Right lobe of liver (tissue), 6 donors: ENCODE results near the gene RTTN. TPM values are rescaled to one million over a fixed set of nuclear protein-coding genes. Genes with fewer than 3 reads are reported as not detected.

ENCODE experiments used
- ATAC-seq, 4 donors: fragments of 200-7000 bp; cut with Tn5 transposase; one replicate each; pipeline ENCODE4 v1.9.1; 2020; ENCODE audit warnings: mild to moderate bottlenecking in 4 of 4, moderate library complexity in 4 of 4
- DNase-seq, 3 donors: peaks; one replicate each; pipeline ENCODE4 v3.0.0-alpha.2; 2020
- H3K27ac ChIP-seq, 3 donors: fragments of 200-600 bp; one replicate each; pipeline ENCODE4 v1.8.0; 2022
- H3K27me3 ChIP-seq, 2 donors: fragments of 200-600 bp; one replicate each; pipeline ENCODE4 v1.8.0; 2022
- H3K36me3 ChIP-seq, 4 donors: fragments of 200-600 bp; sonication (generic) in 1 of 4; one replicate each; pipeline versions ENCODE4 v1.5.1 to v1.8.0; 2017 to 2022; ENCODE audit warnings: control low read depth in 1 of 4
- H3K4me1 ChIP-seq, 4 donors: fragments of 200-600 bp; sonication (generic) in 1 of 4; one replicate each; pipeline versions ENCODE4 v1.5.1 to v1.8.0; 2017 to 2022; ENCODE audit warnings: control low read depth in 1 of 4
- H3K4me3 ChIP-seq, 3 donors: fragments of 200-600 bp; one replicate each; pipeline ENCODE4 v1.8.0; 2022
- H3K9me3 ChIP-seq, 4 donors: fragments of 200-600 bp; sonication (generic) in 1 of 4; one replicate each; pipeline versions ENCODE4 v1.5.1 to v1.8.0; 2017 to 2022; ENCODE audit warnings: control low read depth in 1 of 4
- CTCF ChIP-seq, 4 donors: fragments of 200-600 bp in 3 of 4; fragments of 450-650 bp in 1 of 4; IDR thresholded peaks; one replicate each; pipeline versions ENCODE4 v1.5.1 to v1.8.0; 2016 to 2022; ENCODE audit warnings: antibody characterized with exemption in 4 of 4, mild to moderate bottlenecking in 2 of 4
- POLR2A ChIP-seq: fragments of 450-650 bp; IDR thresholded peaks from one replicate; pipeline ENCODE4 v1.6.1; 2017; ENCODE audit warnings: antibody characterized with exemption, mild to moderate bottlenecking
- WGBS: methylation state at CpG from one replicate; pipeline ENCODE4 v1.1.6; 2018; ENCODE audit warnings: low coverage, low lambda C conversion rate; ENCODE audit not compliant: insufficient coverage; ENCODE audit errors: missing lambda C conversion rate; 5-methylcytosine and 5-hydroxymethylcytosine counted together
- intact Hi-C, 2 donors: fragments of 100-400 bp; cut with DNase I; formaldehyde crosslinking; loops; one replicate each; pipeline versions ENCODE4 v1.11.2 to v1.14.1; 2022
- total RNA-seq, 6 experiments: library from RNA; depleted of rRNA in 2 of 6; stranded (reverse); fragments of >200 nt in 2 of 6; fragmentation: NEBNext Ultra II Directional in 3 of 6; extraction: Animal tissue kit (Norgen Biotek cat#: 25700) in 3 of 6; gene quantifications; one replicate each; pipeline versions ENCODE4 v1.1.0 to v1.2.4, GENCODE V29; 2016 to 2023
- donor health status: DM: no; HTN: yes; CAD: no.
- donor health status: DM: no; HTN: no; CAD: no.
- donor health status: DM: no; HTN: no; CAD: no.
- donor health status: DM: no; HTN: yes; CAD: no.
- donor health status: DM: no; HTN: yes; CAD: no.

Gene RTTN
- total RNA-seq, 6 experiments from 2014 or later: 2.3 to 7.4 (median 6.5) TPM

DNA sequence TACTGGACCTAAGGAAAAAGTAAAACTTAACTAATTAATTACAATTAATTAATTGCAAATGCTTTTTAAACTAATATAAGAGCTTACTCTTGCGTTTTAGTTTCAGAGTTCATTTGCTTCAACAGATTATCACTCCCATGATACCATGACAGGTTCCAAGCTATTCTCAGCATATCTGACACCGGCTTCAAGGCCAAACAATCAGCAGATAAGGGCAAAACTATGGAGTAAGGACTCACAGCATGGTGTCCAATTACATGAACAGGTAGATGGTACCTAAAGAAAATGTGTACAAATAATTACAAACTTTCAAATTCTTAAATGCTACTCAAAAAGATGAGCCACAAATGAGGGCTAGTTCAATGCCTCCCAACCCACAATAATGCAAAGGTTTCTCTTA lies 77.2 kb downstream of the RTTN start:
- Histone ChIP-seq H3K4me1 (no peaks in the 10 kb centered on the region), H3K27me3 (no peaks in the 10 kb centered on the region), H3K36me3 (no peaks in the 10 kb centered on the region), H3K27ac (no peak overlapping the region), H3K4me3 (no peak overlapping the region), H3K9me3 (no peaks in the 10 kb centered on the region)
- DNase-seq (no peak), ATAC-seq (no peak)
- WGBS: 89% methylated on average over 2 of the region's 2 CpGs
- intact Hi-C loops: no loop called here
- TF ChIP-seq POLR2A (no peak), CTCF (IDR thresholded peaks at IDR 0.05) (no peak)

GRCh38 chr18:70127359-70127758 lies 78.1 kb downstream of the RTTN start:
- intact Hi-C loops: no loop called here
- H3K27ac ChIP-seq: no peak overlapping the region
- no peaks in the 10 kb centered on the region for H3K27me3 ChIP-seq
- ATAC-seq: peak in 1 of 4 donors; percentile 21
- no peaks in the 10 kb centered on the region for H3K36me3 ChIP-seq
- H3K9me3 ChIP-seq: no peaks in the 10 kb centered on the region
- DNase-seq: no peak
- TF ChIP-seq CTCF (IDR thresholded peaks at IDR 0.05) (no peak), POLR2A (no peak)
- no peaks in the 10 kb centered on the region for H3K4me1 ChIP-seq
- 71% methylated on average over 1 of the region's 1 CpG for WGBS
- no peak overlapping the region for H3K4me3 ChIP-seq

- intact Hi-C loops: no loop called here
- no peak overlapping the region for H3K27ac ChIP-seq
- DNase-seq: no peak
- H3K9me3 ChIP-seq: no peaks in the 10 kb centered on the region
- H3K4me3 ChIP-seq: no peak overlapping the region
- H3K36me3 ChIP-seq: no peaks in the 10 kb centered on the region
- TF ChIP-seq POLR2A (no peak), CTCF (IDR thresholded peaks at IDR 0.05) (no peak)
- no peaks in the 10 kb centered on the region for H3K4me1 ChIP-seq
- no peaks in the 10 kb centered on the region for H3K27me3 ChIP-seq
- WGBS: 92% methylated on average over 1 of the region's 1 CpG
- ATAC-seq: no peak
These were observed 78.7 kb downstream of the RTTN start for GRCh38 chr18:70126832-70127231.

DNA sequence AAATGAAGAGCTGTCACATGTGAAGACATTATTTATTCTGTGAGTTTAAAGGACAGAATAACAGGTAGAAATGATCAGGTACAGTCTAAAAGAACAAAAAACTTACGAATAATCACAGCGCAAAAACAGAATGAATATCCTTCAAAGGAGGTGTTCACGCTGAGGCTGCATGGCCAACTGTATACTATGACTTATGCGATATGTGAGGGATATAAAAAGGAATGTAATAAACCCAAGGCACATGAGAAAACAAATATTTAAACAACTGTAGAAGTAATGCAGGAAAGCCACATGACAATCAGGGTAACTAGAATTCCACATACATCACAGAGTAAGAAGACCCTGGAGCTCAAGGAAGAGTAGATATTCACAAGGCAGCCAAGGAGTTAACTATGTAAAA lies 81.3 kb downstream of the RTTN start:
- H3K36me3 ChIP-seq: no peaks in the 10 kb centered on the region

More for the DNA sequence above, 81.3 kb downstream of the RTTN start:
- intact Hi-C loops: no loop called here
- Histone ChIP-seq H3K4me1 (no peaks in the 10 kb centered on the region), H3K4me3 (no peak overlapping the region), H3K27ac (no peak overlapping the region), H3K9me3 (no peaks in the 10 kb centered on the region), H3K27me3 (no peaks in the 10 kb centered on the region)
- DNase-seq (no peak), ATAC-seq (no peak)
- WGBS: 96% methylated on average over 4 of the region's 4 CpGs
- TF ChIP-seq POLR2A: no peak
- TF ChIP-seq CTCF (IDR thresholded peaks at IDR 0.05): no peak
